ENCODE results near the gene MARCHF3.

The MARCHF3 gene

DNA sequence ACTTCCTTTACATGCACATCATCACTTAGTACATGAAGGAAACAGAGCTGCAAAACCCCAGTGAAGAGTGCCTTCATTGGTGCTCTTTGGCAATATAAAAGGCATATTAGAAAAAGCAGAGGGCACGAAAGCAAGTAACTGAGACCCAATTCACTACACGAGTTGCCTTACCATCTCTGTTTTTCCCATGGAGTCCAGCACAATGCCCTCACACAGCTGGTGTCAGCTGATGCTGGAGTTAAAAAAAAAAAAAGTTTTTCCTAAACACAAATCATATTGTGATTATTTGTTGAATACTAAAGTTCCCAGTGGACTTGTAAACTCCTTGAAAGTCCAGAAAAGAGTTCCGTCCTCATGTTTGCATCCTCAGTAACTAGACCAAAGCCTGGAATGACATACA, 25.6 kb downstream of the MARCHF3 start:
- H3K79me2 ChIP-seq, result no peaks in the 10 kb centered on the region
- H3K4me3 ChIP-seq (ENCODE audit: low read depth, low read length), result no peak overlapping the region
- TF ChIP-seq, protein P1, sequence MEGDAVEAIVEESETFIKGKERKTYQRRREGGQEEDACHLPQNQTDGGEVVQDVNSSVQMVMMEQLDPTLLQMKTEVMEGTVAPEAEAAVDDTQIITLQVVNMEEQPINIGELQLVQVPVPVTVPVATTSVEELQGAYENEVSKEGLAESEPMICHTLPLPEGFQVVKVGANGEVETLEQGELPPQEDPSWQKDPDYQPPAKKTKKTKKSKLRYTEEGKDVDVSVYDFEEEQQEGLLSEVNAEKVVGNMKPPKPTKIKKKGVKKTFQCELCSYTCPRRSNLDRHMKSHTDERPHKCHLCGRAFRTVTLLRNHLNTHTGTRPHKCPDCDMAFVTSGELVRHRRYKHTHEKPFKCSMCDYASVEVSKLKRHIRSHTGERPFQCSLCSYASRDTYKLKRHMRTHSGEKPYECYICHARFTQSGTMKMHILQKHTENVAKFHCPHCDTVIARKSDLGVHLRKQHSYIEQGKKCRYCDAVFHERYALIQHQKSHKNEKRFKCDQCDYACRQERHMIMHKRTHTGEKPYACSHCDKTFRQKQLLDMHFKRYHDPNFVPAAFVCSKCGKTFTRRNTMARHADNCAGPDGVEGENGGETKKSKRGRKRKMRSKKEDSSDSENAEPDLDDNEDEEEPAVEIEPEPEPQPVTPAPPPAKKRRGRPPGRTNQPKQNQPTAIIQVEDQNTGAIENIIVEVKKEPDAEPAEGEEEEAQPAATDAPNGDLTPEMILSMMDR (IDR thresholded peaks at IDR 0.05), result no peak
- no peak overlapping the region for H3K27ac ChIP-seq
- H3K9me3 ChIP-seq (ENCODE audit: control insufficient read depth, low read length), result no peaks in the 10 kb centered on the region
- no peaks in the 10 kb centered on the region for H3K36me3 ChIP-seq (ENCODE audit: control insufficient read depth, insufficient read depth, low read length)
- no peak overlapping the region for H3K4me2 ChIP-seq (ENCODE audit: low read length)
- no peaks in the 10 kb centered on the region for H3K27me3 ChIP-seq (ENCODE audit: control insufficient read depth, insufficient read depth, low read length)
- no peak overlapping the region for H3K9ac ChIP-seq
- no peak overlapping the region for H2AFZ ChIP-seq
- H3K4me1 ChIP-seq, result no peaks in the 10 kb centered on the region

DNA sequence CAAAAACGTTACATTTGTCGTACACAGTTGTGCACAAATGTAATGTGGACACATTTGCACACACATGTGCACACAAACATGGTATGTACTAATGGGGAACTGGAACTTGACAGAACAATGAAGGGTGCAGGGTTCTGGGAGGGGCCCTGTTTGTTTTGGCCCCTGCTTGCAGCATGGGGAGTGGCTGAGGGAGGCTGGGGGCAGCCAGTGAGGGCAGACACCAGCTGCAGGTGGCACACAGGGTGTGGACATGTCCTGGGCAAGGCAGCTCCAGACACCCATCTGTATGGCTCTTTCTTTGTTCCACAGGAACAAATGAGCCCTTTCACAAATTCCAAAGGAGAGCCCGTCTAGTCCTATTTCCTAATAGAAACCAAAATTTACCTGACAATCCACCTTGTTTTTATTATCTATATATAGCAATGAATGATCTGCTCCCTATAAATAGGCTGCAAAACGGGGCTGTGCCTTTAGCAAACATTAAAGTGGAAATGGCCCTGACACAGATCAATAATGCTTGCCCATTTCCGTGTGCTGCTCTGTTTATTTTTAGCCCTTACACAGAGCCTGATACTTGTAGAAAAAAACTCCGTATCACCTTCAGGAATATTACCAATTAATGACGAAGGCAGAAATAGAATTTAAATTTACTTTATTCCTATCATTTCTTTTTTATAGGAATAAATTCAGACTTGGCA, 26.4 kb downstream of the MARCHF3 start:
- H3K27ac ChIP-seq, result no peak overlapping the region
- H3K9me3 ChIP-seq (ENCODE audit: control insufficient read depth, low read length), result no peaks in the 10 kb centered on the region
- H2AFZ ChIP-seq, result no peak overlapping the region
- H3K4me1 ChIP-seq, result no peaks in the 10 kb centered on the region
- no peak overlapping the region for H3K4me3 ChIP-seq (ENCODE audit: low read depth, low read length)
- TF ChIP-seq, protein P1 (IDR thresholded peaks at IDR 0.05), result no peak
- H3K27me3 ChIP-seq (ENCODE audit: control insufficient read depth, insufficient read depth, low read length), result no peaks in the 10 kb centered on the region
- no peak overlapping the region for H3K4me2 ChIP-seq (ENCODE audit: low read length)
- no peak overlapping the region for H3K9ac ChIP-seq
- H3K79me2 ChIP-seq, result no peaks in the 10 kb centered on the region
- no peaks in the 10 kb centered on the region for H3K36me3 ChIP-seq (ENCODE audit: control insufficient read depth, insufficient read depth, low read length)

DNA sequence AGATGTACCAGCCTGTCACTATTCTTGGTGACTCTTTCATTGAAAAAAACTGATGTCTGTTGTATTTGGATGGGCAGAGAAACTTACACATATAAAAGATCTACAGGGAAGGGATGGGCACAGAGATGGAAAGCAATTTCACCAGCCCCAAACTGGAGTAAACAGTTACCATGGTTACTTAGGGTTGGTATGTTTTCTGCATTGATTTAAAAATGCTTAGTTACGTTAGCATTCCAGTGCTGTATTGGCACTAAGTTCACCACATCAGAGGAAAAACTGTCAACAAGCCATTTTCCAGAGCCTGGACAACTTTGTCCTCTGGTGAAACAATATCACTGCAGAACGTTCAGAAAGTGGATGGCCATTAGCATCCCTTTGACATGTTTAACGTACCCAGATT, 28.0 kb downstream of the MARCHF3 start:
- TF ChIP-seq, protein P1 (IDR thresholded peaks at IDR 0.05), result no peak
- Histone ChIP-seq H3K27me3 (ENCODE audit: control insufficient read depth, insufficient read depth, low read length) (no peaks in the 10 kb centered on the region), H2AFZ (no peak overlapping the region), H3K9ac (no peak overlapping the region), H3K4me1 (peaks cover 3% of the 10 kb centered on the region), H3K4me2 (ENCODE audit: low read length) (no peak overlapping the region), H3K79me2 (no peaks in the 10 kb centered on the region), H3K27ac (no peak overlapping the region), H3K36me3 (ENCODE audit: control insufficient read depth, insufficient read depth, low read length) (no peaks in the 10 kb centered on the region), H3K4me3 (ENCODE audit: low read depth, low read length) (no peak overlapping the region), H3K9me3 (ENCODE audit: control insufficient read depth, low read length) (no peaks in the 10 kb centered on the region)

DNA sequence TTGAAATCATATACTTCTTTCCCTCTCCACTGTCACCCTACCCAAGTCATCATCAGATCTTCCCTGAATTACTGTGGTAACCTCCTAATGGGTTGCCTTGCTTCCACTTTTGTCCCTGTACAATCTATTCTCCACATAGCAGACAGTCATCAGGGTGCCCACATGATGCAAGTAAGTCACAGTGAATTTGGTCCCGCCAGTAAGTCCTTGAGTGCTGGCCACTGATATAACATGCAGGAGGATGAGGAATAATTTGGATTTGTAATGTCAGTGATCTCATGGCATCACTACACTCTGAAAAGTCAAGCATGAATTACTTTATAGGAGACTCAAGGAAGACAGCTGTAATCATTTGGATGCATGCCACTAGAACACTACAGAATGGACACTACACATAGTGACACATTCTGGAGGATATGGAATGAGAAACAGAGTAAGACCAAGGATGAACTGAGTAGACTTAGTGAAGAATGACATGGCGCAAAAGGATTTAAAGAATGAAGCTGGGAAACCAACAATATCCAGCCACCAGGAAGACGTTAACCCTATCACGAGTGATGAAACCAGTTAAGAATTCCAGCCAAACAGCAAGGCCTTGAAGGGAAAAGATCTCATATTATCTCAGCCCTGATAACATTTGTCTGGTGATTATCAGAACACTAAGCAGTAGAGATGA, 28.6 kb downstream of the MARCHF3 start:
- TF ChIP-seq, protein P1 (IDR thresholded peaks at IDR 0.05), result no peak
- H2AFZ ChIP-seq, result no peak overlapping the region
- H3K4me2 ChIP-seq (ENCODE audit: low read length), result no peak overlapping the region
- no peak overlapping the region for H3K27ac ChIP-seq
- no peaks in the 10 kb centered on the region for H3K27me3 ChIP-seq (ENCODE audit: control insufficient read depth, insufficient read depth, low read length)
- H3K4me3 ChIP-seq (ENCODE audit: low read depth, low read length), result no peak overlapping the region
- no peaks in the 10 kb centered on the region for H3K79me2 ChIP-seq
- H3K9ac ChIP-seq, result no peak overlapping the region
- no peaks in the 10 kb centered on the region for H3K9me3 ChIP-seq (ENCODE audit: control insufficient read depth, low read length)
- no peaks in the 10 kb centered on the region for H3K36me3 ChIP-seq (ENCODE audit: control insufficient read depth, insufficient read depth, low read length)
- H3K4me1 ChIP-seq, result peaks cover 3% of the 10 kb centered on the region
